ENCODE measurements around the gene METTL8. TPM values are rescaled to one million over a fixed set of nuclear protein-coding genes. Genes with fewer than 3 reads are reported as not detected.

Gene METTL8
- total RNA-seq, 1 experiment from 2014 or later: 34.4 TPM

GRCh38 chr2:171287611-171288010 is 146.2 kb downstream of the METTL8 start:
- ChIA-PET POLR2A (interaction anchor here (1.1 kb wide), 1 partner anchor 9 kb away, joined by 5 read pairs; no protein-coding TSS in a partner anchor), CTCF (no interaction called here), RAD21 (ENCODE audit: low non-redundant PET in 1 of 2, low total read pairs in 2 of 2, uncharacterized antibody in 2 of 2, unreplicated experiment in 2 of 2) (no interaction called here)
- Histone ChIP-seq H3K27me3 (ENCODE audit: insufficient read depth, low read length) (no peaks in the 10 kb centered on the region), H3K36me3 (ENCODE audit: control insufficient read depth in 1 of 2, insufficient read depth in 2 of 2, low read length in 2 of 2) (no peaks in the 10 kb centered on the region), H4K20me1 (ENCODE audit: insufficient read depth) (no peaks in the 10 kb centered on the region), H3K79me2 (ENCODE audit: insufficient read depth, low read length) (no peaks in the 10 kb centered on the region), H3K4me3 (replicated peaks in 1 of 2; ENCODE audit: low read depth in 1 of 2, low read length in 2 of 2) (no peak overlapping the region), H3K9me3 (ENCODE audit: control insufficient read depth in 1 of 2, insufficient read depth in 1 of 2, low read depth in 1 of 2, low read length in 2 of 2) (no peaks in the 10 kb centered on the region), H3K4me2 (ENCODE audit: low read length) (no peak overlapping the region), H3K9me2 (ENCODE audit: insufficient read depth) (no peaks in the 10 kb centered on the region), H2AFZ (ENCODE audit: low read depth, low read length, poor library complexity, severe bottlenecking) (no peak overlapping the region), H3K27ac (ENCODE audit: low read depth, low read length) (no peak overlapping the region), H3K4me1 (ENCODE audit: control insufficient read depth in 1 of 2, insufficient read depth in 2 of 2, low read length in 2 of 2) (no peaks in the 10 kb centered on the region), H3K9ac (ENCODE audit: low read length) (no peak overlapping the region)
- intact Hi-C loops (cut with micrococcal nuclease): no loop called here
- TF ChIP-seq EZH2phosphoT487 (IDR thresholded peaks at IDR 0.05; ENCODE audit: borderline replicate concordance) (no peak), JUND (IDR thresholded peaks at IDR 0.05) (no peak), ZNF274 (IDR thresholded peaks at IDR 0.05; ENCODE audit: low read depth, low read length) (no peak), EGR1 (IDR thresholded peaks at IDR 0.05; ENCODE audit: low read depth) (no peak), SIN3A (IDR thresholded peaks at IDR 0.05; ENCODE audit: low read depth) (no peak), CEBPB (IDR thresholded peaks at IDR 0.05; ENCODE audit: low read depth) (no peak), POLR2A (IDR thresholded peaks at IDR 0.05; ENCODE audit: borderline replicate concordance, extremely low read depth, insufficient read depth, insufficient read length) (no peak)
- BruUV-seq (replicated peaks): no TSS peak
- DNase-seq (ENCODE audit: low read depth, low spot score) (no peak), ATAC-seq (no peak)

- Histone ChIP-seq H3K9me3 (ENCODE audit: control insufficient read depth in 1 of 2, insufficient read depth in 1 of 2, low read depth in 1 of 2, low read length in 2 of 2) (no peaks in the 10 kb centered on the region), H3K36me3 (ENCODE audit: control insufficient read depth in 1 of 2, insufficient read depth in 2 of 2, low read length in 2 of 2) (no peaks in the 10 kb centered on the region), H3K27me3 (ENCODE audit: insufficient read depth, low read length) (no peaks in the 10 kb centered on the region), H4K20me1 (ENCODE audit: insufficient read depth) (no peaks in the 10 kb centered on the region), H3K79me2 (ENCODE audit: insufficient read depth, low read length) (no peaks in the 10 kb centered on the region), H3K9me2 (ENCODE audit: insufficient read depth) (no peaks in the 10 kb centered on the region), H3K4me1 (ENCODE audit: control insufficient read depth in 1 of 2, insufficient read depth in 2 of 2, low read length in 2 of 2) (no peaks in the 10 kb centered on the region), H3K4me2 (ENCODE audit: low read length) (no peak overlapping the region), H3K27ac (ENCODE audit: low read depth, low read length) (no peak overlapping the region), H2AFZ (ENCODE audit: low read depth, low read length, poor library complexity, severe bottlenecking) (no peak overlapping the region), H3K9ac (ENCODE audit: low read length) (no peak overlapping the region), H3K4me3 (replicated peaks in 1 of 2; ENCODE audit: low read depth in 1 of 2, low read length in 2 of 2) (no peak overlapping the region)
- ChIA-PET CTCF (no interaction called here), RAD21 (ENCODE audit: low non-redundant PET in 1 of 2, low total read pairs in 2 of 2, uncharacterized antibody in 2 of 2, unreplicated experiment in 2 of 2) (no interaction called here), POLR2A (interaction anchor here (1.1 kb wide), 1 partner anchor 9 kb away, joined by 5 read pairs; no protein-coding TSS in a partner anchor)
- ATAC-seq (no peak), DNase-seq (ENCODE audit: low read depth, low spot score) (no peak)
- no peak for TF ChIP-seq CEBPB (IDR thresholded peaks at IDR 0.05; ENCODE audit: low read depth)
- TF ChIP-seq ELF1 (IDR thresholded peaks at IDR 0.05; ENCODE audit: borderline replicate concordance, low read depth): no peak
- TF ChIP-seq POLR2A (IDR thresholded peaks at IDR 0.05; ENCODE audit: borderline replicate concordance, extremely low read depth, insufficient read depth, insufficient read length): no peak
- TF ChIP-seq JUND (IDR thresholded peaks at IDR 0.05): no peak
- no peak for TF ChIP-seq TCF7L2 (IDR thresholded peaks at IDR 0.05; ENCODE audit: borderline replicate concordance, extremely low read depth, insufficient read depth, insufficient read length)
- no peak for TF ChIP-seq EGR1 (IDR thresholded peaks at IDR 0.05; ENCODE audit: low read depth)
- TF ChIP-seq ZFX (IDR thresholded peaks at IDR 0.05): no peak
- BruUV-seq (replicated peaks): no TSS peak
- intact Hi-C loops (cut with micrococcal nuclease): no loop called here
These were observed 146.7 kb downstream of the METTL8 start for GRCh38 chr2:171287036-171287571.

All from HCT116 (cell line).